BJ (cell line): Measurements from ENCODE around the gene PTPRK. TPM values are rescaled to one million over a fixed set of nuclear protein-coding genes. Genes with fewer than 3 reads are reported as not detected.
A peak's percentile ranks its signal among the peaks of the same experiment; 100 is the strongest.

Experiments used
- CTCF ChIA-PET: fragments of 350-600 bp; formaldehyde crosslinking; extraction: SDS; loops from one replicate; lab custom pipeline; 2021; ENCODE audit warnings: antibody characterized with exemption, inconsistent platforms; lab: Yijun Ruan, JAX
- POLR2A ChIA-PET: fragments of 300-600 bp; sonication (Branson Sonifier 250); formaldehyde crosslinking; extraction: SDS; loops from one replicate; lab custom pipeline; 2021; ENCODE audit warnings: antibody characterized with exemption; lab: Charles Lee
- DNase-seq: peaks from one replicate; pipeline ENCODE4 v3.0.0-alpha.2; 2011; ENCODE audit warnings: low read depth
- H3K27me3 ChIP-seq: 2 replicates; pipeline ENCODE4 v1.6.0; 2011; ENCODE audit warnings: low read length; ENCODE audit not compliant: control insufficient read depth, insufficient read depth
- H3K36me3 ChIP-seq: 2 replicates; pipeline ENCODE4 v1.5.1; 2011; ENCODE audit warnings: low read length; ENCODE audit not compliant: control insufficient read depth, insufficient read depth
- H3K4me3 ChIP-seq: 2 replicates; pipeline ENCODE4 v1.5.1; 2011; ENCODE audit warnings: low read depth, mild to moderate bottlenecking, control low read depth, low read length
- polyA plus RNA-seq: library from polyadenylated mRNA; depleted of rRNA; stranded (reverse); fragments of >200 nt; gene quantifications from 2 replicates; pipeline ENCODE4 v1.2.3, GENCODE V29; 2011
- TF ChIP-seq, protein P1 (sequence below): IDR thresholded peaks from 2 replicates; pipeline ENCODE4 v1.5.1; 2011; ENCODE audit warnings: low read depth, mild to moderate bottlenecking, control low read depth, inconsistent platforms, low read length, moderate library complexity; ENCODE audit not compliant: insufficient read depth

The PTPRK gene
- polyA plus RNA-seq, 1 experiment, result 18.5 TPM

- H3K36me3 ChIP-seq, result peaks cover 4% of the 10 kb centered on the region
- no peaks in the 10 kb centered on the region for H3K27me3 ChIP-seq
- no peak overlapping the region for H3K4me3 ChIP-seq
- ChIA-PET CTCF (no interaction called here), POLR2A (no interaction called here)
- TF ChIP-seq, protein P1, sequence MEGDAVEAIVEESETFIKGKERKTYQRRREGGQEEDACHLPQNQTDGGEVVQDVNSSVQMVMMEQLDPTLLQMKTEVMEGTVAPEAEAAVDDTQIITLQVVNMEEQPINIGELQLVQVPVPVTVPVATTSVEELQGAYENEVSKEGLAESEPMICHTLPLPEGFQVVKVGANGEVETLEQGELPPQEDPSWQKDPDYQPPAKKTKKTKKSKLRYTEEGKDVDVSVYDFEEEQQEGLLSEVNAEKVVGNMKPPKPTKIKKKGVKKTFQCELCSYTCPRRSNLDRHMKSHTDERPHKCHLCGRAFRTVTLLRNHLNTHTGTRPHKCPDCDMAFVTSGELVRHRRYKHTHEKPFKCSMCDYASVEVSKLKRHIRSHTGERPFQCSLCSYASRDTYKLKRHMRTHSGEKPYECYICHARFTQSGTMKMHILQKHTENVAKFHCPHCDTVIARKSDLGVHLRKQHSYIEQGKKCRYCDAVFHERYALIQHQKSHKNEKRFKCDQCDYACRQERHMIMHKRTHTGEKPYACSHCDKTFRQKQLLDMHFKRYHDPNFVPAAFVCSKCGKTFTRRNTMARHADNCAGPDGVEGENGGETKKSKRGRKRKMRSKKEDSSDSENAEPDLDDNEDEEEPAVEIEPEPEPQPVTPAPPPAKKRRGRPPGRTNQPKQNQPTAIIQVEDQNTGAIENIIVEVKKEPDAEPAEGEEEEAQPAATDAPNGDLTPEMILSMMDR, result no peak
- DNase-seq, result no peak
These were observed 549.0 kb downstream of the PTPRK start for GRCh38 chr6:127971386-127971785.

- no peaks in the 10 kb centered on the region for H3K27me3 ChIP-seq
- ChIA-PET CTCF (no interaction called here), POLR2A (no interaction called here)
- no peak for DNase-seq
- H3K4me3 ChIP-seq, result no peak overlapping the region
- TF ChIP-seq, protein P1, result no peak
- peaks cover 2% of the 10 kb centered on the region; the same call in 1 of the 2 replicates for H3K36me3 ChIP-seq
These were observed 550.7 kb downstream of the PTPRK start for GRCh38 chr6:127969701-127970100.

DNA sequence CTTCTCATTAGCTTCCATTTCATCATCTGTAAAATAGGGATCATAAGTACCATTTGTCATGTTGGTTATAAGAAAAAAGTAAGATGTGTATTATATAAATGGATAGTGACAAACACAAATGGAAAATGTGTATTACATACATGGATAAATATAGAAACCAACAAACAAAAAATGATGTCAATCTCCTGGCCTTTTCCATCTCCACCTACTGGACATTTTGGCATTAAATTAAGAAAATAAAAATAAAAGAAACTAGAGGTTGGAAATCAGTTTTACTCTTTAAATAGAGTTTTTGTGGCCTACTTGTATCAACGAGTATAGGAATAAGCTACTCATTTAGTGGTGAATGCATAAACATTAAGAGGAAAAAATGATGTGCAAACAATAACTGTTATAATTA lies 552.0 kb downstream of the PTPRK start:
- DNase-seq, result no peak
- POLR2A ChIA-PET, result no interaction called here

DNA sequence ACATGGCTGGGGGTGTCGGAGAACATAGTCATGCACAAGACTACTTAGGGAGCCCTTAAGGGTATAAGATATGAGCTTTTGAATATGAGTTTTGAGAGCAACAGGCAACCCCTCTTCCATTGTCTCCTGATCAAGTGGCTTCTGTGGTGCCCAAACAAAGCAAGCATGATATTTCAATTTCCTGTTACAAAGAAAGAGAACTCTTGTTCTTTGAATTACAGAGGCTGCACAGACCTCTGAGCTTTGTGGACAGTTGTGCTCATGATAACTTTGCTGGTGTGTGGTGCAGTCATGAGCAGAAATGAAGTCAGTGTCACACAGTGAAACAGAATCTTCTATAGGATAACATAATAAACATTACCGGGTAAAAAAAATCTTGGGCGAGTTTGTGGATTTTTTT lies 552.7 kb downstream of the PTPRK start:
- H3K27me3 ChIP-seq, result no peaks in the 10 kb centered on the region
- no peaks in the 10 kb centered on the region; the same call in 1 of the 2 replicates for H3K36me3 ChIP-seq
- ChIA-PET CTCF (no interaction called here), POLR2A (no interaction called here)
- DNase-seq, result no peak
- no peak overlapping the region for H3K4me3 ChIP-seq
- TF ChIP-seq, protein P1, result no peak

More for the DNA sequence above, 552.0 kb downstream of the PTPRK start:
- Histone ChIP-seq H3K36me3 (no peaks in the 10 kb centered on the region; the same call in 1 of the 2 replicates), H3K4me3 (no peak overlapping the region), H3K27me3 (no peaks in the 10 kb centered on the region)
- TF ChIP-seq, protein P1, result no peak
- CTCF ChIA-PET, result no interaction called here

DNA sequence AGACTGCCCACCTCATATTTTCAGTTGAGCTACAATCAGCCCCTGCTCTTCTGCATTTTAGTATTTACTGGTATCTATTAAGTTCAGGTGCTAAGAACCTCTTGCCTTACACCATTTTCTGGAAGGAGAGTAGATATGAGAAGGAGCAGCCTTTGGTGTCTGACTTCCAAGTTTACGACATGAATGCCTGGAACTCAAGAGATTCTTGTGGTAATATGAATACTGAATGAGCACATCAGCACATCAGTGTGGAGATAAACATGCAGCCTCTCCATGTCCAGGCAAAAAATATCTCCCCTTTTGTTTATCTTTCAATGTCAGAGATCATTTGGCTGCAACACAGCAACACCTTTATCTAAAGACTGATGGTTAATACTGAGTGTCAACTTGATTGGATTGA lies 553.8 kb downstream of the PTPRK start:
- TF ChIP-seq, protein P1, result no peak
- CTCF ChIA-PET, result interaction anchor here (1.5 kb wide), 1 partner anchor 12 kb away, joined by 5 read pairs; no protein-coding TSS in a partner anchor
- peak; percentile 18 for DNase-seq
- POLR2A ChIA-PET, result no interaction called here
- Histone ChIP-seq H3K4me3 (no peak overlapping the region), H3K36me3 (no peaks in the 10 kb centered on the region; the same call in 1 of the 2 replicates), H3K27me3 (no peaks in the 10 kb centered on the region)
